ENCODE results near the gene FAM47E. TPM values are rescaled to one million over a fixed set of nuclear protein-coding genes. Genes with fewer than 3 reads are reported as not detected.

The FAM47E gene
- total RNA-seq, 1 donor from 2014 or later: 3.8 TPM

DNA sequence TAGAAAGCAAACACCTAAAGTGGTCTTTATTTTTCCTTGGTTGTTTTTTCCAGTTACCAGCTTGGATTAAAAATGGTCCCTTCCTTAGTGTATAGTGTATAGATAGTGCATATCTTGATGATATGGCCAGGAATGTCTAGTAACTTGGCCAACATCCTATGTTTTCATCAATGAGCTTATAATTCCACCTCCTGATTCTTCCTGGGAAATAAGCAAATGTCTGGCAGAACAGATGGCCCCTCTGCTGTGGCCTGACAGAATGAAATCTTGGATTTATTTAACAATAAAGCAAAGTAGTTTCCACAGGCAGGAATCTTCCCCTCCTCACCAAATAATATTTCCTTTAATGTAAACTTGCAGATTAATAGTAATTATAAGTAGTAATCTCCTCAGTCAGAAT lies 44.0 kb upstream of the FAM47E start:
- H3K4me3 Mint-ChIP-seq: peak overlapping the region; percentile 14
- H3K36me3 Mint-ChIP-seq: peaks cover 12% of the 10 kb centered on the region
- no peaks in the 10 kb centered on the region for H3K27me3 Mint-ChIP-seq
- peaks cover 53% of the 10 kb centered on the region for H3K4me1 Mint-ChIP-seq (ENCODE audit: unreplicated experiment)
- peak overlapping the region; percentile 84 for H3K27ac Mint-ChIP-seq
- no peak for DNase-seq (ENCODE audit: extremely low spot score, unreplicated experiment)
- TF ChIP-seq, protein P1, sequence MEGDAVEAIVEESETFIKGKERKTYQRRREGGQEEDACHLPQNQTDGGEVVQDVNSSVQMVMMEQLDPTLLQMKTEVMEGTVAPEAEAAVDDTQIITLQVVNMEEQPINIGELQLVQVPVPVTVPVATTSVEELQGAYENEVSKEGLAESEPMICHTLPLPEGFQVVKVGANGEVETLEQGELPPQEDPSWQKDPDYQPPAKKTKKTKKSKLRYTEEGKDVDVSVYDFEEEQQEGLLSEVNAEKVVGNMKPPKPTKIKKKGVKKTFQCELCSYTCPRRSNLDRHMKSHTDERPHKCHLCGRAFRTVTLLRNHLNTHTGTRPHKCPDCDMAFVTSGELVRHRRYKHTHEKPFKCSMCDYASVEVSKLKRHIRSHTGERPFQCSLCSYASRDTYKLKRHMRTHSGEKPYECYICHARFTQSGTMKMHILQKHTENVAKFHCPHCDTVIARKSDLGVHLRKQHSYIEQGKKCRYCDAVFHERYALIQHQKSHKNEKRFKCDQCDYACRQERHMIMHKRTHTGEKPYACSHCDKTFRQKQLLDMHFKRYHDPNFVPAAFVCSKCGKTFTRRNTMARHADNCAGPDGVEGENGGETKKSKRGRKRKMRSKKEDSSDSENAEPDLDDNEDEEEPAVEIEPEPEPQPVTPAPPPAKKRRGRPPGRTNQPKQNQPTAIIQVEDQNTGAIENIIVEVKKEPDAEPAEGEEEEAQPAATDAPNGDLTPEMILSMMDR (conservative IDR thresholded peaks at IDR 0.05): no peak
- H3K9me3 Mint-ChIP-seq: no peaks in the 10 kb centered on the region

DNA sequence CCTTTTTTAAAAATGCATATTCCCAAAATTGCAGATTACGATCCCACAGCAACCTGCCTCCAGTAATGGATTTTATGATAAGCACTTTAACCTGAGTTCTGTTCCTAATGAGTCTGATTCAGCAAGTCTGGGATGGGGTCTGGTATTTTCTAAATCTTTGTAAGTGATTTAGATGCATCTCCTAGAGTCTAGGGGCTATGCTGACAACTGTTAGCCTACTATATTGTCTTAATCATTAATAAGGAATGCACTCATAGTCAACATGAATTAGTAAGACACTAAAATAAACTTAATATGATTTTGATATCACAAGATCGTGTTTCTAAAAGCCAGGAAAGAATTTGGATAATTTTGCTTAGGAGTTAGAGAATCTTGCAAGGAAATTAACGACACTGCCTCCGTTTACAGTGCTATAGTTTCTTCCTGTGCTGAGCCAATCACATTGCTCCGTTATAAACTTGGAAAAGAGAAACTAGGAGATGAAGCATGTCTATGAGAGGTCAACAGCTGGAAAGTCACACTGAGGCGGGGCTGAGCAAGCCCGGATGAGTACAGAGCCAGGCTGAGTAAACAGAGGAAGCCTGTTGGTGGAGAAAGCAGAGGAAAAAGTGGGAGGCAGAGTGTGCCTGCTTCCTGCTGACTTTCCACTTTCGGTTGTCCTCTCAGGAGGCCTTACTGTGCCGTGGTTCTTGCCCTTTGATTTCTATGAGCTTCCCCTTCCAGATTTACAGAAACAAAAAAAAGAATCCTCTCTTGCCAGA lies 43.3 kb upstream of the FAM47E start:
- Mint-ChIP-seq H3K9me3 (no peaks in the 10 kb centered on the region), H3K27ac (peak overlapping the region; percentile 84), H3K27me3 (no peaks in the 10 kb centered on the region), H3K4me1 (ENCODE audit: unreplicated experiment) (peaks cover 56% of the 10 kb centered on the region), H3K36me3 (peaks cover 12% of the 10 kb centered on the region), H3K4me3 (peak overlapping the region; percentile 65)
- no peak for DNase-seq (ENCODE audit: extremely low spot score, unreplicated experiment)
- TF ChIP-seq, protein P1 (conservative IDR thresholded peaks at IDR 0.05): no peak

DNA sequence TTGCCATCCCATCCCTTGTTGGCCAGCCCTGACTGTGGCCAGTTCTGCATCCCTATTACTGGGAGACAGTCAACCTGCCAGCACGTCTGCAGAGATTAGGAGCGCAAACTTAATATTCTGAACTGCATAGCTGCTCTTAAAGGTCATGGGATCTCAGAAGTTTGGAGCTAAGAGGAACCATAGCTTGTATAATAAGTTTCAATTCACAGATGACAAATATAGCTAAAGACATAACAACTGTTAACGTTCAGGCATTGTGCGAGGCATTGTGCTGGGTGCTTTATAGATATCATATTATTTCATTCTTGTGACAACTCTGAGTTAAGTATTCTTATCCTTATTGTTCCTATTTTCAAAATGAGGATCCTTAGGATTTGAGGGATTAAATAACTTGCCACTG lies 41.6 kb upstream of the FAM47E start:
- TF ChIP-seq, protein P1 (conservative IDR thresholded peaks at IDR 0.05): no peak
- peak overlapping the region; percentile 96 for H3K27ac Mint-ChIP-seq
- no peak for DNase-seq (ENCODE audit: extremely low spot score, unreplicated experiment)
- no peaks in the 10 kb centered on the region for H3K9me3 Mint-ChIP-seq
- peaks cover 57% of the 10 kb centered on the region for H3K4me1 Mint-ChIP-seq (ENCODE audit: unreplicated experiment)
- H3K36me3 Mint-ChIP-seq: peaks cover 12% of the 10 kb centered on the region
- H3K27me3 Mint-ChIP-seq: no peaks in the 10 kb centered on the region
- no peak overlapping the region for H3K4me3 Mint-ChIP-seq

DNA sequence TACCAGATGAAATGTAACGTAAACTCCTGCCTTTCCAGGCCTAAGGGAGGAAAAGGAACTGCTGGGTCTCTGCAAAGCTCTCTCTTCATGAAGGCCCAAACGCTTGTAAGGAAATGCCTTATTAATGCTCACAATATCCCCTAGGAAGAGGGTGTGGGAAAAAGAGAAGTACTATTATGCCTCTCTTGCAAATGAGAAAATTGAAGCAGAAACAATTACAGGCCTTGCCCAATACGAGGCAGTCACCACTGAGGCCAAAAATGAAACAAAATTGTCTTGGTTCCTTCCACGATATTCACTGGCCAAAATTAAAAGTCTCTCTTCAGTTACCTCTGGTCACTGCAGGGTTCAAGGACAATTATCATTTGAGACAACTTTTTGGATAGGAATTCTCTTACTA lies 41.1 kb upstream of the FAM47E start:
- Mint-ChIP-seq H3K27ac (peak overlapping the region; percentile 96), H3K9me3 (no peaks in the 10 kb centered on the region), H3K4me3 (peak overlapping the region; percentile 95)

DNA sequence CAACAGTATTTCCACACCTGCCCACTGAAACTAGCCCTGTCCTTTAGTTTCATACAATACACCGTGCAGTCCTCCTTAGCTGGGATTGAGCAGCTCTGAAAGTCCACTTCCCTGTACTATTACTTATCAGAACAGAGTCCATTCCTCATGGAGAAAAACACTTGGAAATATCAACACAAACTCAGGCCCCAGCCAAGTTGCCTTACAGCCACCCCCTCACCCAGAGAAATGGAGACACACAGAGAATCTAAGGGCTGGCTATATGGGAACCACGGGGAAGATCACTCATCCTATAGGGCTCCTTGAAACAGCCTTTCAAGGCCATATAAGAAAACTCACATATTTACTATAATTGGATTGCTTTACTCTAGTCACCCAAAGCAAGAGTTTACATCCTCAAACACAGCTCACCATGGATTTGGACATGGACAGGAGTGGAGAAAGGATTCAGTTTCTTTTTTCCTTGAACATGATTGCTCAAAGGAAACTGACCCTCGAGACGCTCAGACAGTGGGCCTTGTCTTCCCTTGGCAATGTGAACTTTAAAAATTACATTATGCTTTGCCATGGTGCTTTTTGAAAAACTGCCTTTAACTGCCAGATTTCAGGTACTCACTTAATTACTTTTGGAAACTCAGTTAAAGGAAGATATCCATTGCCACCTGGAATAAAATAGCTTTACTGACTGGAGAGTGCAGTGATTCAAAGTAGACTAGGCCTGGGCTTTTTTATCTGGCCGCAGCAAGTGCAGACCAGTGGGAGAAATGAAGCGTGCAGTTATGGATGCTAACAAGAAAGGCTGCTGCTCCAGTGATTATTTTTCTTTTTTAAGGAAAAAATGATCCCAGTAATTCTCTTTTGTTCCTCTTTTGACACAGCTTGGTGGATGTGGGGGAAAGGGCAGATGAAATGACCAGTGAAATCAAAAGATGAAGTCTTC lies 39.5 kb upstream of the FAM47E start:
- H3K36me3 Mint-ChIP-seq: peaks cover 12% of the 10 kb centered on the region
- DNase-seq (ENCODE audit: extremely low spot score, unreplicated experiment): no peak
- peak overlapping the region; percentile 96 for H3K27ac Mint-ChIP-seq
- TF ChIP-seq, protein P1 (conservative IDR thresholded peaks at IDR 0.05): no peak
- H3K4me3 Mint-ChIP-seq: peak overlapping the region; percentile 95
- H3K4me1 Mint-ChIP-seq (ENCODE audit: unreplicated experiment): peaks cover 61% of the 10 kb centered on the region
- H3K9me3 Mint-ChIP-seq: no peaks in the 10 kb centered on the region
- no peaks in the 10 kb centered on the region for H3K27me3 Mint-ChIP-seq

More for the DNA sequence above, 41.1 kb upstream of the FAM47E start:
- no peak for DNase-seq (ENCODE audit: extremely low spot score, unreplicated experiment)
- Mint-ChIP-seq H3K27me3 (no peaks in the 10 kb centered on the region), H3K36me3 (peaks cover 12% of the 10 kb centered on the region), H3K4me1 (ENCODE audit: unreplicated experiment) (peaks cover 61% of the 10 kb centered on the region)
- TF ChIP-seq, protein P1 (conservative IDR thresholded peaks at IDR 0.05): no peak
